Measurements from ENCODE around the gene MALAT1. TPM values are rescaled to one million over a fixed set of nuclear protein-coding genes. Genes with fewer than 3 reads are reported as not detected.

MALAT1 gene
- total RNA-seq, 2 experiments from 2014 or later: 8,046 to 8,888 TPM

- DNase-seq: no peak
- CTCF ChIA-PET: interaction anchor here (0.9 to 2.7 kb wide), 4 partner anchors 13 to 96 kb away, joined by 4 to 14 read pairs (median 7); no protein-coding TSS in a partner anchor
- intact Hi-C loops (cut with micrococcal nuclease): no loop called here
- POLR2A ChIA-PET: interaction anchor here (1.1 to 26.8 kb wide), 5 partner anchors 11 to 91 kb away, joined by 3 to 4089 read pairs (median 473); partner anchors contain the start of genes MALAT1 and NEAT1
- H3K27me3 Mint-ChIP-seq: no peaks in the 10 kb centered on the region
- H3K27ac Mint-ChIP-seq: peak overlapping the region; percentile 95
- peaks cover 2% of the 10 kb centered on the region for H3K36me3 Mint-ChIP-seq
- peak overlapping the region; percentile 48 for H3K4me3 Mint-ChIP-seq
- peaks cover 68% of the 10 kb centered on the region for H3K4me1 Mint-ChIP-seq (ENCODE audit: low read depth)
- H3K9me3 Mint-ChIP-seq: no peaks in the 10 kb centered on the region
Observed at GRCh38 chr11:65492387-65492636, 6.5 kb upstream of the MALAT1 start.

- Mint-ChIP-seq H3K4me3 (peak overlapping the region; percentile 68), H3K27ac (peak overlapping the region; percentile 95), H3K4me1 (ENCODE audit: low read depth) (peaks cover 63% of the 10 kb centered on the region), H3K27me3 (no peaks in the 10 kb centered on the region), H3K9me3 (no peaks in the 10 kb centered on the region), H3K36me3 (peaks cover 3% of the 10 kb centered on the region)
- peak; percentile 70 for DNase-seq
- intact Hi-C loops (cut with micrococcal nuclease): no loop called here
- POLR2A ChIA-PET: interaction anchor here (1.1 to 26.8 kb wide), 6 partner anchors 11 to 110 kb away, joined by 3 to 4089 read pairs (median 239); partner anchors contain the start of genes MALAT1 and NEAT1
- CTCF ChIA-PET: interaction anchor here (0.8 to 2.7 kb wide), 8 partner anchors 9 to 95 kb away, joined by 3 to 14 read pairs (median 4); no protein-coding TSS in a partner anchor
Observed at GRCh38 chr11:65492637-65493366, 6.0 kb upstream of the MALAT1 start.

DNA sequence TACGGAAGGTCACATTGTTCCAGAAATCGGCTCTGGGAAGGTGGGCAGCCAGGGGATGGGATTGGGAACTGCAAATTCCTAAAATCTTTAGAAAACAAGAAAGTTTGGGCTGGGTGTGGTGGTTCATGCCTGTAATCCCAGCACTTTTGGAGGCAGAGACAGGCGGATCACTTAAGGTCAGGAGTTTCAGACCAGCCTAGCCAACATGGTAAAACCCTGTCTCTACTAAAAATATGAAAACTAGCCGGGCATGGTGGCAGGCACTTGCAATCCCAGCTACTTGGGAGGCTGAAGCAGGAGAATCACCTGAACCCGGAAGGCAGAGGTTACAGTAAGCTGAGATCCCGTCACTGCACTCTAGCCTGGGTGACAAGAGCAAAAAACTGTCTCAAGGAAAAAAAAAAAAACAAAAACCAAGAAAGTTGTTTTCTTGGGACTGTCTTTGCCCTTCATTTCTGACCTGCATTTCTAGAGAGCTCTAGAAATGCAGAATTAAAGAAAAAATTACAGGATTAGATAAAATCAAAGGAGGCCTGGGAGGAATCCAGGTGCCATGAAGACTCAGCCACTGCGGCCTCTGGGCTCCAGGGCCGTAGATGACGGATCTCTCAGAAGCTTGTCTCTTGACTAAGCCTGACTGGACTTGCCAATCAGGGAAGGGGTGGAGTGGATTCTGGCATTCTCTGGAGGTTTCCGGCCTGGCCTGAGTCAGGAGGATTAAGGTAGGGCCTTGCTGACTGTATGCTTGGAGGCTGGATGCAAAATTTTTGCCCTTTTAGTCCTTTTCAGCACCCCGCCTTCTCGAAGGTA, 5.3 kb upstream of the MALAT1 start:
- peaks cover 57% of the 10 kb centered on the region for H3K4me1 Mint-ChIP-seq (ENCODE audit: low read depth)
- CTCF ChIA-PET: interaction anchor here (0.8 to 2.7 kb wide), 6 partner anchors 9 to 78 kb away, joined by 3 to 14 read pairs (median 4); no protein-coding TSS in a partner anchor
- peak overlapping the region; percentile 68 for H3K4me3 Mint-ChIP-seq
- H3K27me3 Mint-ChIP-seq: no peaks in the 10 kb centered on the region
- POLR2A ChIA-PET: interaction anchor here (1.1 to 26.8 kb wide), 6 partner anchors 10 to 110 kb away, joined by 3 to 4089 read pairs (median 239); partner anchors contain the start of genes MALAT1 and NEAT1
- no peak for DNase-seq
- H3K36me3 Mint-ChIP-seq: peaks cover 4% of the 10 kb centered on the region
- peak overlapping the region; percentile 95 for H3K27ac Mint-ChIP-seq
- no peaks in the 10 kb centered on the region for H3K9me3 Mint-ChIP-seq
- intact Hi-C loops (cut with micrococcal nuclease): no loop called here

- Mint-ChIP-seq H3K4me3 (no peak overlapping the region), H3K9me3 (no peaks in the 10 kb centered on the region), H3K27me3 (peaks cover 7% of the 10 kb centered on the region), H3K36me3 (peaks cover 4% of the 10 kb centered on the region), H3K4me1 (ENCODE audit: low read depth) (peaks cover 47% of the 10 kb centered on the region), H3K27ac (no peak overlapping the region)
- CTCF ChIA-PET: interaction anchor here (1.1 to 5.5 kb wide), 9 partner anchors 19 to 525 kb away, joined by 3 to 52 read pairs (median 23); partner anchors contain the start of gene NEAT1
- intact Hi-C loops (cut with micrococcal nuclease): loop anchor here (1.0 to 2.0 kb wide), 5 partner anchors 19 to 114 kb away; partner anchors contain the start of gene SLC25A45
- POLR2A ChIA-PET: interaction anchor here (0.5 to 26.8 kb wide), 21 partner anchors 5 to 394 kb away, joined by 3 to 4089 read pairs (median 5); partner anchors contain the start of genes CCDC85B, DPF2, FRMD8 and MALAT1
- peak; percentile 41 for DNase-seq
Observed at GRCh38 chr11:65496304-65497140, 2.3 kb upstream of the MALAT1 start.

- H3K4me3 Mint-ChIP-seq: no peak overlapping the region
- ChIA-PET CTCF (interaction anchor here (0.5 to 5.5 kb wide), 12 partner anchors 15 to 525 kb away, joined by 3 to 52 read pairs (median 5); partner anchors contain the start of gene NEAT1), POLR2A (interaction anchor here (0.5 to 26.8 kb wide), 25 partner anchors 6 to 393 kb away, joined by 3 to 4089 read pairs (median 5); partner anchors contain the start of genes CCDC85B, DPF2, FRMD8 and MALAT1)
- peak; percentile 99 for DNase-seq
- no peak overlapping the region for H3K27ac Mint-ChIP-seq
- H3K9me3 Mint-ChIP-seq: no peaks in the 10 kb centered on the region
- intact Hi-C loops (cut with micrococcal nuclease): loop anchor here (1.0 to 2.0 kb wide), 5 partner anchors 20 to 115 kb away; partner anchors contain the start of gene SLC25A45
- peaks cover 4% of the 10 kb centered on the region for H3K36me3 Mint-ChIP-seq
- peaks cover 38% of the 10 kb centered on the region for H3K4me1 Mint-ChIP-seq (ENCODE audit: low read depth)
- H3K27me3 Mint-ChIP-seq: peaks cover 10% of the 10 kb centered on the region
Observed at GRCh38 chr11:65497141-65498041, 1.5 kb upstream of the MALAT1 start.

- no peaks in the 10 kb centered on the region for H3K9me3 Mint-ChIP-seq
- CTCF ChIA-PET: interaction anchor here (1.0 to 5.5 kb wide), 13 partner anchors 9 to 524 kb away, joined by 3 to 52 read pairs (median 6); partner anchors contain the start of gene NEAT1
- H3K27me3 Mint-ChIP-seq: peaks cover 14% of the 10 kb centered on the region
Observed at GRCh38 chr11:65498042-65498726, 661 bp upstream of the MALAT1 start.

GRCh38 chr11:65498727-65498976, 193 bp upstream of the MALAT1 start:
- Mint-ChIP-seq H3K4me1 (ENCODE audit: low read depth) (peaks cover 27% of the 10 kb centered on the region), H3K36me3 (peaks cover 4% of the 10 kb centered on the region), H3K4me3 (no peak overlapping the region), H3K27me3 (peaks cover 14% of the 10 kb centered on the region), H3K9me3 (no peaks in the 10 kb centered on the region), H3K27ac (no peak overlapping the region)
- ChIA-PET POLR2A (interaction anchor here (0.9 to 26.8 kb wide), 22 partner anchors 5 to 209 kb away, joined by 3 to 4089 read pairs (median 8); partner anchors contain the start of genes DPF2, FRMD8, LTBP3 and MALAT1), CTCF (interaction anchor here (1.0 to 5.5 kb wide), 9 partner anchors 9 to 82 kb away, joined by 3 to 52 read pairs (median 23); partner anchors contain the start of gene NEAT1)
- intact Hi-C loops (cut with micrococcal nuclease): no loop called here
- no peak for DNase-seq

More at GRCh38 chr11:65498042-65498726, 661 bp upstream of the MALAT1 start:
- peak; percentile 74 for DNase-seq
- Mint-ChIP-seq H3K36me3 (peaks cover 4% of the 10 kb centered on the region), H3K4me1 (ENCODE audit: low read depth) (peaks cover 31% of the 10 kb centered on the region), H3K27ac (no peak overlapping the region), H3K4me3 (no peak overlapping the region)
- intact Hi-C loops (cut with micrococcal nuclease): no loop called here
- POLR2A ChIA-PET: interaction anchor here (0.9 to 26.8 kb wide), 30 partner anchors 6 to 236 kb away, joined by 3 to 4089 read pairs (median 6); partner anchors contain the start of genes DPF2, FRMD8, LTBP3 and MALAT1

DNA sequence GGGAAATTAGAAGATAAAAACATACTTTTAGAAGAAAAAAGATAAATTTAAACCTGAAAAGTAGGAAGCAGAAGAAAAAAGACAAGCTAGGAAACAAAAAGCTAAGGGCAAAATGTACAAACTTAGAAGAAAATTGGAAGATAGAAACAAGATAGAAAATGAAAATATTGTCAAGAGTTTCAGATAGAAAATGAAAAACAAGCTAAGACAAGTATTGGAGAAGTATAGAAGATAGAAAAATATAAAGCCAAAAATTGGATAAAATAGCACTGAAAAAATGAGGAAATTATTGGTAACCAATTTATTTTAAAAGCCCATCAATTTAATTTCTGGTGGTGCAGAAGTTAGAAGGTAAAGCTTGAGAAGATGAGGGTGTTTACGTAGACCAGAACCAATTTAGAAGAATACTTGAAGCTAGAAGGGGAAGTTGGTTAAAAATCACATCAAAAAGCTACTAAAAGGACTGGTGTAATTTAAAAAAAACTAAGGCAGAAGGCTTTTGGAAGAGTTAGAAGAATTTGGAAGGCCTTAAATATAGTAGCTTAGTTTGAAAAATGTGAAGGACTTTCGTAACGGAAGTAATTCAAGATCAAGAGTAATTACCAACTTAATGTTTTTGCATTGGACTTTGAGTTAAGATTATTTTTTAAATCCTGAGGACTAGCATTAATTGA, 1.0 kb downstream of the MALAT1 start:
- Mint-ChIP-seq H3K9me3 (no peaks in the 10 kb centered on the region), H3K4me3 (no peak overlapping the region), H3K36me3 (peaks cover 3% of the 10 kb centered on the region), H3K27ac (no peak overlapping the region), H3K27me3 (peaks cover 14% of the 10 kb centered on the region), H3K4me1 (ENCODE audit: low read depth) (peaks cover 25% of the 10 kb centered on the region)
- POLR2A ChIA-PET: interaction anchor here (0.7 to 26.8 kb wide), 20 partner anchors 4 to 210 kb away, joined by 3 to 4089 read pairs (median 10); partner anchors contain the start of genes DPF2, FRMD8, MALAT1 and NEAT1
- no peak for DNase-seq
- intact Hi-C loops (cut with micrococcal nuclease): no loop called here
- CTCF ChIA-PET: interaction anchor here (1.1 to 5.5 kb wide), 9 partner anchors 11 to 84 kb away, joined by 3 to 52 read pairs (median 23); partner anchors contain the start of gene NEAT1

DNA sequence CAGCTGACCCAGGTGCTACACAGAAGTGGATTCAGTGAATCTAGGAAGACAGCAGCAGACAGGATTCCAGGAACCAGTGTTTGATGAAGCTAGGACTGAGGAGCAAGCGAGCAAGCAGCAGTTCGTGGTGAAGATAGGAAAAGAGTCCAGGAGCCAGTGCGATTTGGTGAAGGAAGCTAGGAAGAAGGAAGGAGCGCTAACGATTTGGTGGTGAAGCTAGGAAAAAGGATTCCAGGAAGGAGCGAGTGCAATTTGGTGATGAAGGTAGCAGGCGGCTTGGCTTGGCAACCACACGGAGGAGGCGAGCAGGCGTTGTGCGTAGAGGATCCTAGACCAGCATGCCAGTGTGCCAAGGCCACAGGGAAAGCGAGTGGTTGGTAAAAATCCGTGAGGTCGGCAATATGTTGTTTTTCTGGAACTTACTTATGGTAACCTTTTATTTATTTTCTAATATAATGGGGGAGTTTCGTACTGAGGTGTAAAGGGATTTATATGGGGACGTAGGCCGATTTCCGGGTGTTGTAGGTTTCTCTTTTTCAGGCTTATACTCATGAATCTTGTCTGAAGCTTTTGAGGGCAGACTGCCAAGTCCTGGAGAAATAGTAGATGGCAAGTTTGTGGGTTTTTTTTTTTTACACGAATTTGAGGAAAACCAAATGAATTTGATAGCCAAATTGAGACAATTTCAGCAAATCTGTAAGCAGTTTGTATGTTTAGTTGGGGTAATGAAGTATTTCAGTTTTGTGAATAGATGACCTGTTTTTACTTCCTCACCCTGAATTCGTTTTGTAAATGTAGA, 1.7 kb downstream of the MALAT1 start:
- no peak overlapping the region for H3K4me3 Mint-ChIP-seq
- peaks cover 3% of the 10 kb centered on the region for H3K36me3 Mint-ChIP-seq
- POLR2A ChIA-PET: interaction anchor here (0.7 to 26.8 kb wide), 18 partner anchors 3 to 238 kb away, joined by 3 to 4089 read pairs (median 12); partner anchors contain the start of genes DPF2, FRMD8, MALAT1 and NEAT1
- peaks cover 14% of the 10 kb centered on the region for H3K27me3 Mint-ChIP-seq
- peaks cover 29% of the 10 kb centered on the region for H3K4me1 Mint-ChIP-seq (ENCODE audit: low read depth)
- CTCF ChIA-PET: interaction anchor here (1.4 to 5.5 kb wide), 7 partner anchors 10 to 84 kb away, joined by 3 to 52 read pairs (median 32); partner anchors contain the start of gene NEAT1
- no peak overlapping the region for H3K27ac Mint-ChIP-seq
- H3K9me3 Mint-ChIP-seq: no peaks in the 10 kb centered on the region
- intact Hi-C loops (cut with micrococcal nuclease): no loop called here
- peak; percentile 53 for DNase-seq
